Panc1 (cell line): ENCODE data around the gene RPL19. TPM values are rescaled to one million over a fixed set of nuclear protein-coding genes. Genes with fewer than 3 reads are reported as not detected.

Experiments
- ATAC-seq: fragments of 200-7000 bp; cut with Tn5 transposase; 2 replicates; pipeline ENCODE4 v1.9.1; 2020; ENCODE audit warnings: mild to moderate bottlenecking, moderate library complexity
- BruUV-seq: library from RNA; stranded (reverse); fragments of 400-500 nt; replicated peaks from 2 replicates; lab custom pipeline; 2021; lab: Mats Ljungman, UMichigan
- CTCF ChIA-PET: fragments of 300-600 bp; sonication (Branson Sonifier 250); formaldehyde crosslinking; loops from one replicate; lab custom pipeline; 2022; ENCODE audit warnings: antibody characterized with exemption; lab: Charles Lee
- POLR2A ChIA-PET: fragments of 300-600 bp; sonication (Branson Sonifier 250); formaldehyde crosslinking; loops from one replicate; lab custom pipeline; 2022; ENCODE audit warnings: antibody characterized with exemption; lab: Charles Lee
- DNase-seq: peaks from one replicate; pipeline ENCODE4 v3.0.0-alpha.2; 2010; ENCODE audit warnings: low read depth, low spot score
- H3K27ac ChIP-seq: 2 replicates; pipeline ENCODE4 v1.5.1; 2011; ENCODE audit warnings: mild to moderate bottlenecking, low read length, inconsistent platforms
- H3K27me3 ChIP-seq: fragments of 200-500 bp; sonication (Bioruptor generic); 2 replicates; pipeline ENCODE4 v1.6.0; 2014; ENCODE audit warnings: low read length, inconsistent platforms; ENCODE audit not compliant: control insufficient read depth, insufficient read depth
- H3K36me3 ChIP-seq: fragments of 200-500 bp; sonication (Bioruptor generic); 2 replicates; pipeline ENCODE4 v1.5.1; 2014; ENCODE audit warnings: inconsistent platforms, mild to moderate bottlenecking, low read length, moderate library complexity; ENCODE audit not compliant: control insufficient read depth, insufficient read depth
- H3K4me1 ChIP-seq: 2 replicates; pipeline ENCODE4 v1.5.1; 2011; ENCODE audit warnings: inconsistent platforms, mild to moderate bottlenecking, low read length, moderate library complexity; ENCODE audit not compliant: control insufficient read depth, insufficient read depth
- H3K4me3 ChIP-seq, 2 experiments: 2 replicates each; pipeline ENCODE4 v1.5.1; 2011 to 2012; ENCODE audit warnings: low read depth in 2 of 2, low read length in 2 of 2, mild to moderate bottlenecking in 2 of 2, inconsistent platforms in 1 of 2, moderate library complexity in 1 of 2
- H3K9me3 ChIP-seq: fragments of 200-500 bp; sonication (Bioruptor generic); 2 replicates; pipeline ENCODE4 v1.5.1; 2014; ENCODE audit warnings: low read depth, mild to moderate bottlenecking, inconsistent platforms, low read length, moderate library complexity; ENCODE audit not compliant: control insufficient read depth, insufficient read depth
- POLR2AphosphoS5 ChIP-seq: IDR thresholded peaks from 2 replicates; pipeline ENCODE4 v1.6.1; 2012; ENCODE audit warnings: mild to moderate bottlenecking, low read depth, low read length, moderate library complexity
- SIN3A ChIP-seq: IDR thresholded peaks from 2 replicates; pipeline ENCODE4 v1.6.1; 2012; ENCODE audit warnings: low read depth, mild to moderate bottlenecking, low read length, moderate library complexity, borderline replicate concordance; ENCODE audit not compliant: insufficient read depth
- TCF7L2 ChIP-seq: IDR thresholded peaks from 2 replicates; pipeline ENCODE4 v1.6.1; 2011; ENCODE audit warnings: mild to moderate bottlenecking, low read depth, low read length, inconsistent platforms
- in situ Hi-C: cut with HindIII; loops from 2 replicates; pipeline ENCODE4 v1.10.0; 2016; ENCODE audit warnings: low sequenced_read_pairs, low pct_unique_long_range_greater_than_20kb
- intact Hi-C: fragments of 100-400 bp; cut with micrococcal nuclease; formaldehyde crosslinking; loops from one replicate; pipeline ENCODE4 v1.10.0; 2022; ENCODE audit not compliant: unreplicated experiment
- total RNA-seq: library from RNA; stranded (reverse); gene quantifications from one replicate; pipeline ENCODE4 v1.2.1, GENCODE V29; 2021; ENCODE audit not compliant: unreplicated experiment
- TF ChIP-seq, protein P1 (sequence below), 2 experiments: IDR thresholded peaks; 2 replicates each; pipeline ENCODE4 v1.6.1; 2011 to 2012; ENCODE audit warnings: low read depth in 2 of 2, control low read depth in 1 of 2, low read length in 1 of 2, mild to moderate bottlenecking in 1 of 2, moderate library complexity in 1 of 2; ENCODE audit not compliant: insufficient read depth in 1 of 2
- TF ChIP-seq, protein P2 (sequence below): fragments of 450-650 bp; IDR thresholded peaks from 2 replicates; pipeline ENCODE4 v1.5.1; 2017; ENCODE audit warnings: mild to moderate bottlenecking

RPL19 gene
- total RNA-seq, 1 experiment from 2014 or later, result 971 TPM

DNA sequence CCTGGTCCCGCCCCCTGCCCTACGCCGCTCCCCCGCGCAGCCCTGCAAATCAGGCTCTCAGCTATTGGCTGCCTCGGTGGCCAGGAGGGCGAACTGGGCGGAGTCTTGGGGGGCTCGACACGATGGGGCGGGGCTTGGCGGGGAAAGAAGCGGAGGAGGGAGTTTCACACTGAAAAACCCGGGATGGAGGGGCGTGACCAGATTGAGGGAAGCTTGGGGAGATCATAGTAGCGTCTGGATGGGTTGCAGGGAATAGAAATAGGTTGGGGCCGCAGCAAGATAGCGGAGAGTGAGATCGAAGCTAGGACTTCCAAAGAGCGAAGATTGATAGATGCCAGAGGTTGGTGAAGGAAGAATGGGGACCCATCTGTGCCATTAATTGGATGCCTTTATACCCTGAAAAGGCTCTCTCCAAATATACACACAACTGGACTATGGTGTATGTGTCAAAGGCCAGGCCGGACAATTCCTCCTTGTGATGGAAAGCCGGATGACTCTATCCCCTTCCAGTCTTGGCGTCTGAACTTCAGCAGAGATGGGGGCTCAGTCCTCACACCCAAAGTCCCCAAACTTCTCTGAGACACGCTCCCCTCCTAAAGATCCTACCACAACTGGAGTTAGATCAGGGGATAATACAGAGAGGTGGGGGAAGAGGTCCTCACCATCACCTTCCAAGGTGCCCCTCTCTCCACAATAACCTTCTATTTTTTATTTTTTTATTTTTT is 26.0 kb downstream of the RPL19 start:
- no peaks in the 10 kb centered on the region for H3K36me3 ChIP-seq
- H3K4me1 ChIP-seq, result no peaks in the 10 kb centered on the region
- no TSS peak for BruUV-seq
- H3K27ac ChIP-seq, result no peak overlapping the region
- ATAC-seq (no peak), DNase-seq (no peak)
- in situ Hi-C loops (no loop called here), intact Hi-C loops (no loop called here)
- peak overlapping the region in 1 of 2 experiments; percentile 14; a peak in 1 of 4 replicates for H3K4me3 ChIP-seq
- ChIA-PET CTCF (no interaction called here), POLR2A (no interaction called here)
- no peaks in the 10 kb centered on the region; the same call in 1 of the 2 replicates for H3K27me3 ChIP-seq
- TF ChIP-seq, protein P1, sequence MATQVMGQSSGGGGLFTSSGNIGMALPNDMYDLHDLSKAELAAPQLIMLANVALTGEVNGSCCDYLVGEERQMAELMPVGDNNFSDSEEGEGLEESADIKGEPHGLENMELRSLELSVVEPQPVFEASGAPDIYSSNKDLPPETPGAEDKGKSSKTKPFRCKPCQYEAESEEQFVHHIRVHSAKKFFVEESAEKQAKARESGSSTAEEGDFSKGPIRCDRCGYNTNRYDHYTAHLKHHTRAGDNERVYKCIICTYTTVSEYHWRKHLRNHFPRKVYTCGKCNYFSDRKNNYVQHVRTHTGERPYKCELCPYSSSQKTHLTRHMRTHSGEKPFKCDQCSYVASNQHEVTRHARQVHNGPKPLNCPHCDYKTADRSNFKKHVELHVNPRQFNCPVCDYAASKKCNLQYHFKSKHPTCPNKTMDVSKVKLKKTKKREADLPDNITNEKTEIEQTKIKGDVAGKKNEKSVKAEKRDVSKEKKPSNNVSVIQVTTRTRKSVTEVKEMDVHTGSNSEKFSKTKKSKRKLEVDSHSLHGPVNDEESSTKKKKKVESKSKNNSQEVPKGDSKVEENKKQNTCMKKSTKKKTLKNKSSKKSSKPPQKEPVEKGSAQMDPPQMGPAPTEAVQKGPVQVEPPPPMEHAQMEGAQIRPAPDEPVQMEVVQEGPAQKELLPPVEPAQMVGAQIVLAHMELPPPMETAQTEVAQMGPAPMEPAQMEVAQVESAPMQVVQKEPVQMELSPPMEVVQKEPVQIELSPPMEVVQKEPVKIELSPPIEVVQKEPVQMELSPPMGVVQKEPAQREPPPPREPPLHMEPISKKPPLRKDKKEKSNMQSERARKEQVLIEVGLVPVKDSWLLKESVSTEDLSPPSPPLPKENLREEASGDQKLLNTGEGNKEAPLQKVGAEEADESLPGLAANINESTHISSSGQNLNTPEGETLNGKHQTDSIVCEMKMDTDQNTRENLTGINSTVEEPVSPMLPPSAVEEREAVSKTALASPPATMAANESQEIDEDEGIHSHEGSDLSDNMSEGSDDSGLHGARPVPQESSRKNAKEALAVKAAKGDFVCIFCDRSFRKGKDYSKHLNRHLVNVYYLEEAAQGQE (IDR thresholded peaks at IDR 0.05; ENCODE audit: insufficient read depth in 1 of 2, low read depth in 2 of 2, low read length in 1 of 2), result no peak
- TF ChIP-seq, protein P2, sequence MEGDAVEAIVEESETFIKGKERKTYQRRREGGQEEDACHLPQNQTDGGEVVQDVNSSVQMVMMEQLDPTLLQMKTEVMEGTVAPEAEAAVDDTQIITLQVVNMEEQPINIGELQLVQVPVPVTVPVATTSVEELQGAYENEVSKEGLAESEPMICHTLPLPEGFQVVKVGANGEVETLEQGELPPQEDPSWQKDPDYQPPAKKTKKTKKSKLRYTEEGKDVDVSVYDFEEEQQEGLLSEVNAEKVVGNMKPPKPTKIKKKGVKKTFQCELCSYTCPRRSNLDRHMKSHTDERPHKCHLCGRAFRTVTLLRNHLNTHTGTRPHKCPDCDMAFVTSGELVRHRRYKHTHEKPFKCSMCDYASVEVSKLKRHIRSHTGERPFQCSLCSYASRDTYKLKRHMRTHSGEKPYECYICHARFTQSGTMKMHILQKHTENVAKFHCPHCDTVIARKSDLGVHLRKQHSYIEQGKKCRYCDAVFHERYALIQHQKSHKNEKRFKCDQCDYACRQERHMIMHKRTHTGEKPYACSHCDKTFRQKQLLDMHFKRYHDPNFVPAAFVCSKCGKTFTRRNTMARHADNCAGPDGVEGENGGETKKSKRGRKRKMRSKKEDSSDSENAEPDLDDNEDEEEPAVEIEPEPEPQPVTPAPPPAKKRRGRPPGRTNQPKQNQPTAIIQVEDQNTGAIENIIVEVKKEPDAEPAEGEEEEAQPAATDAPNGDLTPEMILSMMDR, result no peak
- H3K9me3 ChIP-seq, result no peaks in the 10 kb centered on the region

DNA sequence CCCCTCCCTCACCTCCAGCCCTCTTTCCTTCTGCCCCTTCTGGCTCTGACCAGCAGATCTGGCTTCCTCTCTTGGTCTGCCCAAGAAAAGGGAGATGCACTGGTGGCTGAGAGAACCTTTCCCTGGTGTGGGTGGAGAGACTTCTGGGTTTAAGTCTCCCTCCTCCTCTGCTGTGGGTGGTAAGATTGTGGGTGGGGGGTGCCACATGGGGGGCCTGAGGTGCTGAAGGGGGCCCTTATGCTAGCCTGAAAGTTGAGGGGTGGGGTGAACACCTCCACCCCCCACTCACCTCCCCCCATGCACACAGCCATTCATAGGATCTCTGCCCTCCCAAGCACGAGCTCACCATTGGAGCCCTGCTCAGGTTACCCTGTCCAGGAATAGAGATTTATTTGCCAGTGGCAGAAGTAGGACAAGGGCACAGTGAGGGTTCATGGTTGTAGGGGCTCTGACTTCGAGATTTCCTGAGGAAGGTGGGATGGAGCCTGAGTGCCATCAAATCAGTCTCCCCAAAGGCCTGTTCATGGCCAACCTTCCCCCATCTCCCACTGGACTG is 27.4 kb downstream of the RPL19 start:
- Histone ChIP-seq H3K9me3 (no peaks in the 10 kb centered on the region), H3K4me3 (no peak overlapping the region), H3K27ac (no peak overlapping the region), H3K4me1 (no peaks in the 10 kb centered on the region), H3K36me3 (no peaks in the 10 kb centered on the region), H3K27me3 (no peaks in the 10 kb centered on the region; the same call in 1 of the 2 replicates)
- POLR2A ChIA-PET, result no interaction called here
- ATAC-seq, result no peak
- TF ChIP-seq, protein P1 (IDR thresholded peaks at IDR 0.05; ENCODE audit: insufficient read depth in 1 of 2, low read depth in 2 of 2, low read length in 1 of 2), result no peak
- TF ChIP-seq, protein P2, result no peak
- TF ChIP-seq POLR2AphosphoS5 (no peak), SIN3A (no peak), TCF7L2 (no peak)
- no peak for DNase-seq
- BruUV-seq, result no TSS peak
- in situ Hi-C loops (no loop called here), intact Hi-C loops (no loop called here)
- CTCF ChIA-PET, result interaction anchor here (1.0 kb wide), 1 partner anchor 8 kb away, joined by 3 read pairs; no protein-coding TSS in a partner anchor
